ENCODE results near the gene CALHM3.
"Not testable (repeated sequence)": the region's sequence is repeated elsewhere in the genome, so short reads cannot be mapped to it uniquely, and the experiment has no call there.

The CALHM3 gene

GRCh38 chr10:103502849-103503660 is 24.0 kb upstream of the CALHM3 start:
- no peak for DNase-seq (ENCODE audit: low spot score)

- DNase-seq (ENCODE audit: low spot score): no peak
These were observed 22.1 kb upstream of the CALHM3 start for GRCh38 chr10:103501186-103501585.

DNA sequence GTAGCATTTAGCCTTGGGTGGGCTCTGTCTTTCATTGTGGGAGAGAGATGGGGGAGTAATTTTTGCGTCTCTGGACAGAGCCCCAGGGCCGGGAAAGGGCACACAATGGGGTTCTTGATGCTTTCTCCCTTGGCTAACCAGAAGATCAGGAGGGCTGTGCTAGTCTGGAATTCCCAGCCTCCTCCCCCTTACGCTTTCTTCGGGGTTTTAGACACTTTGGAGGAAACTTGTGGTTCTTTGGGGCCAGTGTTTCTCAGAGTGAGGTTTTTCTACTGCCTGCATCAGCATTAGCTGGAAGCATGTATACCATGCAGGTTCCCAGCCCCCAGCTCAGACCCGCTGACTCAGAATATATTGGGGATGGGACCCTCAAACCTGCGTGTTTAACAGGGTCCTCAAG is 21.4 kb upstream of the CALHM3 start:
- DNase-seq (ENCODE audit: low spot score): no peak

DNA sequence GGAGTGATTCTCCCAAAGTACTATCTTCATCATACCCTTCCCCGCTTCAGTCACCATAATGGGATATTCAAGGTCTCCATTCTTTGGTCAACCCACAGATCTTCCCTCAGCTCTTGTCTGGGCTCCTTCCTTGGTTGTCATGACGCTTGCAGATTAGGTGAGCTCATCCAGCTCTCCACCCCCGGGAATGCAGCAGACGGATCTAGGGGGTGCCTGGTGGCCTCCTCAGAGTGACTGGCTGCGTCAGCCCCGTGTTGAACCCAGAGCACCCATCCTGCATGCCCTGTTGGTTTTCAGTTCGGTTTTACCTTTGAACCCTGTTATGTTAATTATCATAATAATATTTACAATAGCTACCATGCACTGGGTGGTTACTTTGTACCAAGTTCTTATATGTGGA is 20.8 kb upstream of the CALHM3 start:
- DNase-seq (ENCODE audit: low spot score): no peak

- DNase-seq (ENCODE audit: low spot score): no peak
These were observed 20.0 kb upstream of the CALHM3 start for GRCh38 chr10:103498936-103499638.

GRCh38 chr10:103497161-103497915 is 18.3 kb upstream of the CALHM3 start:
- DNase-seq (ENCODE audit: low spot score): no peak

GRCh38 chr10:103495321-103495720 is 16.3 kb upstream of the CALHM3 start:
- DNase-seq (ENCODE audit: low spot score): no peak

GRCh38 chr10:103493916-103494877 is 15.2 kb upstream of the CALHM3 start:
- peak; percentile 47 for DNase-seq (ENCODE audit: low spot score)

DNA sequence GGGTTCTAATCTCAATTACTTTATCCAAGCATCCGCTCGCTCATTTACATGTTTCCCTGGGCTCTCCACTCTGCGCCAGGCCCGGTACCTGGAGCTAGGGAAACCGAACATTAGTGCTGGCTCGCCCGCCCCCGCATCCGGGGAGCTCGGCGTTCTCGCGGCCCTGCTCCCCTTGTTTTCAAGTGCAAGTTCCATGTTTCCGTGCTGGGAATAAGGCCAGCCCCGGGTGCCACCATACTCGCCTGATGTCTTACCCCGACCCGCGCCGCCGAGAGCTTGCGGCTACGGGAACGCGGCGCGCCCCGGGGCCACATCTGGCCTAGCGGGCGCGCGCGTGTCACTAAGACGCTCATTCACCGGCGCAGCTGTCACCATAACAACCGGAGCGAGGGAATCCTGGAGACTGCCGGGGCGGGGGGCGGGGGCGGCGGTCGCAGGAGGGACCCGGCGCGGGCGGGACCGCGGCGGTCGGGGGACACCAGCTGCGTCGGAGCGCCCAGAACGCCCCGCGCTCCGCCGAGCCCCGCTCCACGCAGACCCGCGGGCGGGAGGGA is 14.4 kb upstream of the CALHM3 start, which contains the start of gene NEURL1:
Gene NEURL1 (plus strand): TSS at position 344 of the 554 bp plus-strand sequence. CDS start 683 bp downstream, outside the sequence.
- peak; percentile 50 for DNase-seq (ENCODE audit: low spot score)

- no peak for DNase-seq (ENCODE audit: low spot score)
These were observed 13.7 kb upstream of the CALHM3 start for GRCh38 chr10:103492655-103493261.

DNA sequence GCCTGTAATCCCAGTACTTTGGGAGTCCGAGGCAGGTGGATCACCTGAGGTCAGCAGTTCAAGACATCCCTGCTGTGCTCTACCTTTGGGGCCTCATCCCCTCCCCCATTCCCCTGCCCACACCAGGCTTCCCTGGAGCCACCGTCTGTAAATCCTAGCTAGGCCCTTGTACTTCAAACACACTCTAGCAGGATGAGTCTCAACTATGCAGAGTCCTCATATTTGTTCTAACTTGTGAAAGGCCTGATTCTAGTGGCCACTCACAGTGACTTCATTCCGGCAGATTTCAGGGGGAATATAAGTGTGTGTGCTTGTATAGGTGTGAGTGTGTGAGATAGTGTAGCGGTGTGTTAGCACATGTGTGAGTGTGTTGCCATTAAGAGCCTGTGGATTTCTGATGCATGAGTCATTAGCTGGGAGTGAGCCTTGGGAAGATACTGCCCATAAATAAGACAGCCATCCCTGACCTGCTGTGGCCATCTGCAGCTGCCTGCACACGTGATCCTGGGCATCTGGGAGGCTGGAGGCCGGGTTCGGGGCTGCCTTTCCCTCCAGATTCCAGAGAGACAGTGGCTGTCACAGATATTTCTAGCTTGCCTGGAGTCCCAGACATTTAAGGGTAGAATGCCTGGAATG is 12.8 kb upstream of the CALHM3 start:
- DNase-seq (ENCODE audit: low spot score): peak; percentile 91

- DNase-seq (ENCODE audit: low spot score): no peak
These were observed 11.9 kb upstream of the CALHM3 start for GRCh38 chr10:103490986-103491314.

DNA sequence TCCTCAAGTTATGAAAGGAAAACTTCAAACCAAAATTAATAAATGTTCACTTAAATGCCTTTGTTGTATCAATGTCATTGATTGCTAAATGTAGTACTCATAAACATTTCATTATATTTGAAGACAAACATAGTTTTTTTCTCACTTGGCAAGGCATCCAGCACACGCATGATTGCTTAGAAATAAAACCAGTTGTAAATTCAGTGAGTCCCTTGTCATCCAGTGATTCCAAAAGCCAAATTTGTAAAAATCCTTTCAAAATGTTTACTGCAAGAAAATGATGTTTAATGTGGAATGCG is 8.3 kb upstream of the CALHM3 start:
- no peak for DNase-seq (ENCODE audit: low spot score)

- not testable (repeated sequence) for DNase-seq (ENCODE audit: low spot score)
These were observed 7.8 kb upstream of the CALHM3 start for GRCh38 chr10:103486635-103487409.

DNA sequence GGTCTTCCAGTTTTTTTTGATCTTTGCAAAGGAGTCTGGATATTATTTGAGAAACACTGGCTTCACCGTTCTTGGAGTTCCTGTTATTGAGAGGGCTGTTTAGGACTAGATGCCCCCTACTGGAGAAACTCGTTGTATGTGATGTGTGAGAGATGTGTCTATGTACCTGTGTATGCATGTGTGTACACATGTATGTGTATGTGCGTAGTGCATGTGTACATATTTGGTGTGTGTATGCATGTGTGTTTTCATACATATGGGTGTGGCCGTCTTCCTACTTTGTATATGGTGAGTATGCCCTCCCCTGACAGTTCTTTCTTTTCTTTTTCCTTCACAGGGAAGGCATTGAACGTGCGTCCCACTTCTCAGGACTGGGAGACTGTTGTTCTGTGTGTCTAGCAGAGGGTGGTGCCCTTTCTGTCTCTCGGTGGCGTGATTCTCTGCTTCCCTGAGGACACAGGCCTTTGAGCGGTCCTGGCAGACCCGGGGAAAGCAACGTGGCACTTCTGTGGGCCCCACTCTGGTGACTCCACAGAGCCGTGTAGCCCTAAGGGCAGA is 3.0 kb upstream of the CALHM3 start:
- peak; percentile 74 for DNase-seq (ENCODE audit: low spot score)

- peak; percentile 74 for DNase-seq (ENCODE audit: low spot score)
These were observed 1.5 kb upstream of the CALHM3 start for GRCh38 chr10:103480521-103480920.

GRCh38 chr10:103478671-103479070 is 369 bp downstream of the CALHM3 start:
- no peak for DNase-seq (ENCODE audit: low spot score)

GRCh38 chr10:103476046-103476768 is 2.8 kb downstream of the CALHM3 start:
- DNase-seq (ENCODE audit: low spot score): no peak

DNA sequence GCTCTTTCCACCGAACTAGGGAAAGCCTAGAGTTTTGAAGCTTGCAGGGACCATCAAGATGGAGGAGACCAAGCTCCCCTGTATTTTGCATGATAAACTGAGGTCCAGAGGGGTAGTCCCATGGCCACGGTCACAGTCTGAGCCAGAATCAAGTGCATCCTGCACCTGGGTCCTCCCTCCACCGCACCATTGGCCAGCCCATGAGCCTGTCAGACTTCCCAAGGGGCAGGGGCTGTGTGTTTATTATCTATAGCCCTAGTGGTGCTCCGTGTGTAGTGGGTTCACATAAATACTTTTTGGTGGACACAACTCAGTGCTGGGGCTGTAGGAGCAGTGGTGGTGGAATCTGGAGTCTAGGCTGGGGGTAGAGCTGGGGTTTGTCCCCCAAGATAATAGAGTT is 3.6 kb downstream of the CALHM3 start:
- no peak for DNase-seq (ENCODE audit: low spot score)

Data from AG20443 (cell line).